T-helper 2 cell treated with Interferon-gamma antibody and Interleukin-4, amounts not matched to agents 100 ng/mL and 5 ng/mL, for 36 hours (primary cell): ENCODE results near the gene BBX. TPM values are rescaled to one million over a fixed set of nuclear protein-coding genes. Genes with fewer than 3 reads are reported as not detected.
"Not testable (repeated sequence)": the region's sequence is repeated elsewhere in the genome, so short reads cannot be mapped to it uniquely, and the experiment has no call there.

Experiments
- intact Hi-C: fragments of 100-400 bp; cut with micrococcal nuclease; formaldehyde crosslinking; loops from one replicate; pipeline ENCODE4 v1.15.1; 2023
- total RNA-seq: library from RNA; stranded (reverse); gene quantifications from 2 replicates; pipeline ENCODE4 v1.2.3, GENCODE V29; 2022

BBX gene
- total RNA-seq, 1 donor from 2014 or later = 28.0 TPM

DNA sequence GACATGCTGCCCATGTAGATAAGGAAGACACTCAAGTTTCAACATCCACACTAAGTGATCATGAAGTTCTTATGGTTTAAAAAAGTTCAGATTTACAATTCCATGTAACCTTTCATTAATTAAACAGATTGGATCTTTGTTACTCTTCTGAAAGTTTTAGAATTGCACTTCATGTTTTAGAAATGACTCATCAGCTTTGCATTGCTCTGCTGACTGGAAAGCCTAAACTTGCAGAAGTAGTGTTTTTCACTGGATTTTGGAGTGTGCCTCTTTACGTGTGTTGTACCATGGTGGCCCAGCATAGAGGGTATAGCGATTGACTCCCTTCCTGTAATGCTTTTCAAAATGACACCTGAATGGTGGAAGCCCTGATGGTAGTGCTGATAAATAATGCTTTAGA, 157.9 kb downstream of the BBX start:
- intact Hi-C loops = no loop called here

DNA sequence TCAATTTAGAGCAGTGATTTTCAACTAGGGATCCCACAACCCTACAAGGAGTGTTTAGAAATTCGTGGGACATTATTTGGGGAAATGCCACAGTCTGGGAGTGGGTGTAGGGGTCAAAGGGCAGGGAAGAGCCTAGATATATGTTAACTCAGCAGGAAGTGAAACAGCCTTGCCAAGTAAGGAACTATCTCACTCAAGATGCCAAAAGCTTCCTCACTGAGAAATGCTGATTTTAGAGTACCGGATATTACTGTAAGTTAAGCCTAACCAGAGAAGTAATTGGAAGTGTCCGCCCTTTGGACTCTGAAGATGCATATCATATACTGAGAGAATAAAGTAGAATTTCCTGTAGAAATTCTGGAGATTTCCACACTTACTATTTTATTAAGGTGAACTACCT, 158.6 kb downstream of the BBX start:
- intact Hi-C loops = no loop called here

GRCh38 chr3:107682580-107682979, 159.8 kb downstream of the BBX start:
- intact Hi-C loops = no loop called here

DNA sequence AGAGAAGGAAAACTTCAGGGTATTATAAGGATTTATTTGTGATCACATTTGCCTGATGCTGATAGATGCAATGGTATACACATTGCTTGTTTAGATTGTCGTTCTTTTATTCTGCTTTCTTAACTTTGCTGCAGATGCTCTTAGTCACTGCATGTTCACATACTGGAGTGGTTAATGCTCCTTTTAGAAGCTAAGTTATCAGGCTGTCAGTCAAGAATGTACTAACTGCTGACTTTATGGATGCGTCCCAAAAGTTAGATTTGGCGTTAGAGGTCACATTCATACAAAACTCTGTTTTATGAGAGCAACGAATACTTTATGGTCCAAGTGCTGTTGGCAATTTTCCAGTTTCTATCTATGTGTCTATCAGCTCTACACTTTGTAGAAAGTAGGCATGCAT, 160.7 kb downstream of the BBX start:
- intact Hi-C loops = no loop called here

DNA sequence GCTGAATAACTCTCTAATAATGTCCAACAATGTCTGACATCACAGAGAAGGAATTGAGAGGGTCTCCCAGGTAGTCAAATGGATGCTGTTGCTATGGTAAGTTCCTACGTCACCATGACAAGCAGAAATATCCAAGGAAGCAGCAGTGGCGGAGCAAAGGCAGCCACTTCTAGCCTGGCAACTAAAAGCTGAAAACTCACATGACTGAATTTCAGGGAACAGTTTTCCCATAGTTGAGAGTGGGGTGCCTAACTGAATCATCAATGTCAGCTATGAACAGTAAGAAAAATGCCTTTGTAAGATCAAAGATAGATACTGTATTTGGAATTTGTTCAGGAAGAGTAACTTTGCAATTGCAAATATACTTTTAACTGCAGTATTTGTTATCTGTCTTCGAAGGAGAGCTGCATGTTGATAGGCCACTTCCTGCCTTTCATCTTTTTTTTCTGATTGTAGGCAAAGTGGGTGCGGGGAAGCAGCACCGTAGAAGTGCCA, 161.7 kb downstream of the BBX start:
- intact Hi-C loops = no loop called here

- intact Hi-C loops = no loop called here
Observed at GRCh38 chr3:107685383-107685782, 162.6 kb downstream of the BBX start.

- intact Hi-C loops = no loop called here
Observed at GRCh38 chr3:107687056-107687581, 164.4 kb downstream of the BBX start.

DNA sequence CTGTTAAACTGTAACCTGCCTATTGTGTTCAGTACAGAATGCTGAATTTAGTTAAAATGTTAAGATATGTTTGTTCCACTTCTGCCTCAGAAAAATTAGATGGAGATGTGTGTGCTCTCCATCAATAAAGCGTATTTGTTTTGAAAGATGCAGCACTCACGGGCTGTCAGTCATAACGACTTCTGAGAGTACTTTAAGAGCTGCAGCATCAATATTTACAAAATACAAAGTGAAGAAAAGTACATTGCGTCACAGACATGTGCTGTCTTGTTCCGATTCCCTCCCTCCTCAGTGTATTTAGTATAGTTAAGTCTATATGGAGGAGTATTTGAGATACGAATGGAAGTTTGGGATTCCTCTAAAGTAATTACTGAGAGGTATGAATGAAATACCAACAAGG, 166.6 kb downstream of the BBX start:
- intact Hi-C loops = no loop called here

DNA sequence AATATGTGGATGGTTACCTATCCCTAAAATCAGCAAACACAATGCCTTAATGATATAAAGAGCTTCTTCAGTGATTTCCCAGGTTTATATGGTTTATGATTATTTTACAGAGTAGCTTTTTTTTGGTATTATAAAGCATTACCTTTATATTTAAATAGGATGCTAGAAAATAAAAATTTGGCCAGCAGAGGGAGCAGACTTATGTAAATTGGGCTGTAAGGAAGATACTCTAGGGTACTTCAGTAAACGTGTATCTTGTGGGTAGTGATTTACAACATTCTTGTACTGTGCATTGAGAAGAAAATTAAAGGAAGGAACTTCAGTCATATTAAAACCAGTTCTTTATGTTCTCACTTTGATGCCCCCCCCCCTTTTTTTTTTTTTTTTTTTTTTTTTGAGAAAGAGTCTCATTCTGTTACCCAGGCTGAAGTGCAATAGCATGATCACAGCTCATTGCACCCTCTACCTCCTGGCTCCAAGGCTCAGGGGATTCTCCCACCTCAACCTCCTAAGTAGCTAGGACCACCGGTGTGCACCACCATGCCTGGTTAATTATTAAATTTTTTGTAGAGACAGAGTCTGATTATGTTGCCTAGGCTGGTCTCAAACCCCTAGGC, 167.9 kb downstream of the BBX start:
- intact Hi-C loops = loop anchor here (2.0 kb wide), 1 partner anchor 716 kb away; no protein-coding TSS in a partner anchor

DNA sequence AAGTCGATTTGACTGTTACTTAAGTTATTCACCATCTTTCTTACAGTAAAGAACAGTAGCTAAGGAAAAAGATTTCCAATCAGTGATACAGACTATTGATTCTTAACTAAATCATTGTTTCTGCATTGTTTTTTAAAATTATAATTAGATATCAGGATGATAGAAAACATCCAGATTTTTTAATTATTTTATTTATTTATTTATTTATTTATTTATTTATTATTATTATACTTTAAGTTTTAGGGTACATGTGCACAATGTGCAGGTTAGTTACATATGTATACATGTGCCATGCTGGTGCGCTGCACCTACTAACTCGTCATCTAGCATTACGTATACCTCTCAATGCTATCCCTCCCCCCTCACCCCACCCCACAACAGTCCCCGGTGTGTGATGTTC, 169.2 kb downstream of the BBX start:
- intact Hi-C loops = loop anchor here (2.0 kb wide), 1 partner anchor 715 kb away; no protein-coding TSS in a partner anchor

DNA sequence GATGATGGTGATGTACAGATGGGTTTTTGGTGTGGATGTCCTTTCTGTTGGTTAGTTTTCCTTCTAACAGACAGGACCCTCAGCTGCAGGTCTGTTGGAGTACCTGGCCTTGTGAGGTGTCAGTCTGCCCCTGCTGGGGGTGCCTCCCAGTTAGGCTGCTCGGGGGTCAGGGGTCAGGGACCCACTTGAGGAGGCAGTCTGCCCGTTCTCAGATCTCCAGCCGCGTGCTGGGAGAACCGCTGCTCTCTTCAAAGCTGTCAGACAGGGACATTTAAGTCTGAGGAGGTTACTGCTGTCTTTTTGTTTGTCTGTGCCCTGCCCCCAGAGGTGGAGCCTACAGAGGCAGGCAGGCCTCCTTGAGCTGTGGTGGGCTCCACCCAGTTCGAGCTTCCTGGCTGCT, 174.6 kb downstream of the BBX start:
- intact Hi-C loops = not testable (repeated sequence)

DNA sequence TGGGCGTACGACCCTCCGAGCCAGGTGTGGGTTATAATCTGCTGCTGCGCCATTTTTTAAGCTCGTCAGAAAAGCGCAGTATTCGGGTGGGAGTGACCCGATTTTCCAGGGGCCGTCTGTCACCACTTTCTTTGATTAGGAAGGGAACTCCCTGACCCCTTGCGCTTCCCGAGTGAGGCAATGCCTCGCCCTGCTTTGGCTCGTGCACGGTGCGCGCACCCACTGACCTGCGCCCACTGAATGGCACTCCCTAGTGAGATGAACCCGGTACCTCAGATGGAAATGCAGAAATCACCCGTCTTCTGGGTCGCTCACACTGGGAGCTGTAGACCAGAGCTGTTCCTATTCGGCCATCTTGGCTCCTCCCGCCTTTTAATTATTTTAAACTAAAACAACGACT, 175.1 kb downstream of the BBX start:
- intact Hi-C loops = not testable (repeated sequence)

- intact Hi-C loops = no loop called here
Observed at GRCh38 chr3:107699682-107700081, 176.9 kb downstream of the BBX start.

GRCh38 chr3:107701299-107701698, 178.5 kb downstream of the BBX start:
- intact Hi-C loops = no loop called here

- intact Hi-C loops = no loop called here
Observed at GRCh38 chr3:107704477-107704876, 181.7 kb downstream of the BBX start.

- intact Hi-C loops = no loop called here
Observed at GRCh38 chr3:107705046-107705445, 182.3 kb downstream of the BBX start.

DNA sequence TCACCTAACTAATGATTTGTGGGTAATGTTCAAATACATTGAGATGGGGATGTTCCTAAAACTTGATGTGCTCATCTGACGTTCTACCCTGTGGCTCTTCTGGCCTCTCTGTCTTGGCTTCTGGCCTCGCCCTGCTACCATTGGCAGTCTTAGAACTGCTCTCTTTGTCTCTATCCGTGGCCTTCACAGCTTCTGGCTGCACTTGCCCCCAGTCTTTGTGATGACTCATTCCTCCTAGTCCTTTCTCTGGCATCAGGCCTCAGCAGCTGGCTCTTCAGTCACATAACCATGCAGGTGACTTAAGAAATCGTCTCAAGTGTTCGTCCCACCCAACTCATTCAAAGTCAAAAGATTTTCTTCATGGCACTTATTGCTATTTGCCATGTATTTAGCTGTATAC, 188.1 kb downstream of the BBX start:
- intact Hi-C loops = no loop called here

DNA sequence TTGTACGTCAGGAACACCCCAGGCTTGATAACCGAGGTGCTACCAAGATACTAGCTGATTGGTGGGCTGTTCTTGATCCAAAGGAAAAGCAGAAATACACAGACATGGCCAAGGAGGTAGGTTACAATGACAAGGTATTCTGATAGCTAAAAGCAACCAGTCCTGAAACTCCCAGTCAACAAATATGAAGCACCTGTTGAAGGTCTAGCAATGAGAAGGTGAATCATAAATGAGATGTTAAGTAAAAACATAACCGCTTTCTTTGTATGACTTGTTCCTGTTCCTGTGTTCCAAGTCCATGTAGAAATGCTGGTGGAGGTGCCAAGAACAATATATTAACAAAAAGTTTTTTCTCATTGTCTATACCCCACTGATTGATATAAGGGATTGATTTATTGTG, 194.0 kb downstream of the BBX start:
- intact Hi-C loops = no loop called here

- intact Hi-C loops = no loop called here
Observed at GRCh38 chr3:107718547-107718946, 195.8 kb downstream of the BBX start.

- intact Hi-C loops = no loop called here
Observed at GRCh38 chr3:107727102-107727501, 204.3 kb downstream of the BBX start.

DNA sequence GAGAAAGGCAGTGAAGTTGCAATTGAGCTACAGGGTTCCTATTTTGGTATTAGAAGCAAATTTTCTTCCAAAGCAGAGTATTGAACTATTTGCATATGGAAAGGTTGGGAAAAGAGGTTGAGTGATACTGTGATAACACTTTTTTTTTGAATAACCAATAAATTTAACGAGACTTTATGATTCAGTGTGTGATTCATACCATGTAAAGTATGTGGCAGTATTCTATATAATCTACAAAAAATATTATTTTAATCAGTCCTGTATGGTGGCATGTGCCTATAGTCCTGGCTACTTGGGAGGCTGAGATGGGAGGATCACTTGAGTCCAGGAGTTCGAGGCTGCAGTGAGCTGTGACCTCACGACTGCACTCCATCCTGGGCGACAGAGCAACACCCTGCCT, 206.9 kb downstream of the BBX start:
- intact Hi-C loops = no loop called here

GRCh38 chr3:107734317-107734716, 211.6 kb downstream of the BBX start:
- intact Hi-C loops = no loop called here

- intact Hi-C loops = no loop called here
Observed at GRCh38 chr3:107737914-107738313, 215.2 kb downstream of the BBX start.
